K562 (cell line): ENCODE results near the gene TPCN1. TPM values are rescaled to one million over a fixed set of nuclear protein-coding genes. Genes with fewer than 3 reads are reported as not detected.

Experiments
- CEBPZ ChIP-seq: fragments of 150-350 bp; IDR thresholded peaks from 2 replicates; pipeline ENCODE4 v1.6.1; 2014; ENCODE audit warnings: low read depth, mild to moderate bottlenecking, low read length, borderline replicate concordance
- FOSL1 ChIP-seq: fragments of 200-800 bp; sonication (Bioruptor generic); conservative IDR thresholded peaks from 2 replicates; pipeline ENCODE4 v1.6.1; 2016; ENCODE audit warnings: missing genetic modification characterization, missing compliant biosample characterization
- HDAC8 ChIP-seq: fragments of 450-650 bp; IDR thresholded peaks from 2 replicates; pipeline ENCODE4 v1.6.1; 2016; ENCODE audit warnings: mild to moderate bottlenecking, missing genetic modification characterization, moderate library complexity, missing compliant biosample characterization
- IFI16 ChIP-seq: fragments of 250-450 bp; sonication (Bioruptor Pico); IDR thresholded peaks from 2 replicates; pipeline ENCODE4 v2.1.2; 2022; ENCODE audit warnings: mild to moderate bottlenecking, inconsistent platforms
- MAX ChIP-seq: sonication (generic); formaldehyde crosslinking; IDR thresholded peaks from 2 replicates; pipeline ENCODE4 v1.9.0; 2022; ENCODE audit warnings: mild to moderate bottlenecking, missing genetic modification reagents
- MEF2A ChIP-seq: IDR thresholded peaks from 2 replicates; pipeline ENCODE4 v1.6.1; 2011; ENCODE audit warnings: low read depth, mild to moderate bottlenecking, low read length, moderate library complexity; ENCODE audit not compliant: control insufficient read depth
- MTA1 ChIP-seq: fragments of 450-650 bp; IDR thresholded peaks from 2 replicates; pipeline ENCODE4 v1.6.1; 2017; ENCODE audit warnings: borderline replicate concordance
- NFIC ChIP-seq: fragments of 450-650 bp; IDR thresholded peaks from 2 replicates; pipeline ENCODE4 v1.6.1; 2017; ENCODE audit warnings: mild to moderate bottlenecking, inconsistent platforms
- POU5F1 ChIP-seq: fragments of 150-350 bp; IDR thresholded peaks from 2 replicates; pipeline ENCODE4 v1.6.1; 2014; ENCODE audit warnings: borderline replicate concordance, low read length, low read depth, mild to moderate bottlenecking; ENCODE audit not compliant: partially characterized antibody
- PRDM10 ChIP-seq: fragments of 450-650 bp; IDR thresholded peaks from 2 replicates; pipeline ENCODE4 v1.6.1; 2018; ENCODE audit not compliant: partially characterized antibody
- TAF9B ChIP-seq: fragments of 450-650 bp; IDR thresholded peaks from 2 replicates; pipeline ENCODE4 v1.6.1; 2018; ENCODE audit warnings: mild to moderate bottlenecking; ENCODE audit not compliant: partially characterized antibody
- ZBTB7A ChIP-seq: IDR thresholded peaks from 2 replicates; pipeline ENCODE4 v1.6.1; 2011; ENCODE audit warnings: low read depth, mild to moderate bottlenecking, low read length, moderate library complexity, borderline replicate concordance; ENCODE audit not compliant: control insufficient read depth
- ZSCAN32 ChIP-seq: fragments of 450-650 bp; formaldehyde crosslinking; IDR thresholded peaks from 2 replicates; pipeline ENCODE4 v1.4.0; 2020; ENCODE audit warnings: mild to moderate bottlenecking, moderate library complexity
- polyA plus RNA-seq, 8 experiments: library from polyadenylated mRNA; depleted of rRNA in 4 of 8; stranded (reverse) in 5 of 8; unstranded in 3 of 8; fragments of >200 nt; fragmentation: Nextera tagmentation in 2 of 8; fragmentation: Illumina TruSeq in 1 of 8; extraction: Ambion mirVana in 2 of 8; extraction: Trizol in 1 of 8; gene quantifications; 2 replicates each; pipeline versions ENCODE4 v1.2.1 to v1.2.3, GENCODE V29; 2011 to 2014; ENCODE audit warnings: inconsistent platforms in 1 of 8, missing spikeins in 1 of 8
- total RNA-seq, 7 experiments: library from RNA; depleted of rRNA in 6 of 7; stranded (reverse); fragments of >200 nt in 6 of 7; fragmentation: Illumina TruSeq in 2 of 7; extraction: Trizol in 2 of 7; gene quantifications; 2 replicates each; pipeline versions ENCODE4 v1.2.1 to v1.2.3, GENCODE V29; 2011 to 2021; ENCODE audit warnings: low replicate concordance in 1 of 7
- TF ChIP-seq, protein P1 (sequence below): IDR thresholded peaks from 2 replicates; pipeline ENCODE4 v1.6.1; 2011; ENCODE audit warnings: borderline replicate concordance, low read depth, mild to moderate bottlenecking, moderate library complexity, low read length; ENCODE audit not compliant: insufficient read depth, poor library complexity, severe bottlenecking
- TF ChIP-seq, protein P2 (sequence below): IDR thresholded peaks from 3 replicates; pipeline ENCODE4 v1.6.1; 2011; ENCODE audit warnings: borderline replicate concordance, mild to moderate bottlenecking, moderate library complexity; ENCODE audit not compliant: insufficient read length; ENCODE audit errors: extremely low read depth

The TPCN1 gene
- total and polyA plus RNA-seq, 9 of the 15 experiments (the other 6 are each of a cell fraction or from before 2014, with no cell fraction given): 0.80 to 23.8 (median 7.4) TPM

DNA sequence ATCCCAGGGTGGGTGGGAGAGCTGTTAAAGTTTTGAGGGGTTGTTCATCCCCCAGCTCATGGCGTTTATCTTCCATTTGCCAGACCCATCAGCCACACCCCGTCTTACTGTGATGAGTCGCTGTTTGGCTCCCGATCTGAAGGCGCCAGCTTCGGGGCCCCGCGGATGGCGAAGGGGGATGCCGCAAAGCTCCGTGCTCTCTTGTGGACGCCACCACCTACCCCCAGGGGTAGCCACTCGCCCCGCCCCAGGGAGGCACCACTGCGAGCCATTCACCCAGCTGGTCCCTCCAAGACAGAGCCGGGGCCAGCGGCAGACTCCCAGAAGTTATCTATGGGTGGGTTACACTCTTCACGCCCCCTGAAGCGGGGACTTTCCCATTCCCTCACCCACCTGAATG is 30.0 kb upstream of the TPCN1 start (continued):
- no peak for TF ChIP-seq TAF9B
- peak; percentile 47 for TF ChIP-seq PRDM10
- no peak for TF ChIP-seq ZSCAN32 (CRISPR knock-in tag)
- TF ChIP-seq MAX (CRISPR knock-in tag): no peak
- no peak for TF ChIP-seq CEBPZ
- no peak for TF ChIP-seq MEF2A
- no peak for TF ChIP-seq FOSL1 (tag)
- TF ChIP-seq, protein P1, sequence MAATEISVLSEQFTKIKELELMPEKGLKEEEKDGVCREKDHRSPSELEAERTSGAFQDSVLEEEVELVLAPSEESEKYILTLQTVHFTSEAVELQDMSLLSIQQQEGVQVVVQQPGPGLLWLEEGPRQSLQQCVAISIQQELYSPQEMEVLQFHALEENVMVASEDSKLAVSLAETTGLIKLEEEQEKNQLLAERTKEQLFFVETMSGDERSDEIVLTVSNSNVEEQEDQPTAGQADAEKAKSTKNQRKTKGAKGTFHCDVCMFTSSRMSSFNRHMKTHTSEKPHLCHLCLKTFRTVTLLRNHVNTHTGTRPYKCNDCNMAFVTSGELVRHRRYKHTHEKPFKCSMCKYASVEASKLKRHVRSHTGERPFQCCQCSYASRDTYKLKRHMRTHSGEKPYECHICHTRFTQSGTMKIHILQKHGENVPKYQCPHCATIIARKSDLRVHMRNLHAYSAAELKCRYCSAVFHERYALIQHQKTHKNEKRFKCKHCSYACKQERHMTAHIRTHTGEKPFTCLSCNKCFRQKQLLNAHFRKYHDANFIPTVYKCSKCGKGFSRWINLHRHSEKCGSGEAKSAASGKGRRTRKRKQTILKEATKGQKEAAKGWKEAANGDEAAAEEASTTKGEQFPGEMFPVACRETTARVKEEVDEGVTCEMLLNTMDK: no peak
- TF ChIP-seq MTA1: no peak
- TF ChIP-seq POU5F1: no peak
- TF ChIP-seq NFIC: 0 out of 2 replicates have a peak, but pooled peaks have one; percentile 16
- TF ChIP-seq, protein P2, sequence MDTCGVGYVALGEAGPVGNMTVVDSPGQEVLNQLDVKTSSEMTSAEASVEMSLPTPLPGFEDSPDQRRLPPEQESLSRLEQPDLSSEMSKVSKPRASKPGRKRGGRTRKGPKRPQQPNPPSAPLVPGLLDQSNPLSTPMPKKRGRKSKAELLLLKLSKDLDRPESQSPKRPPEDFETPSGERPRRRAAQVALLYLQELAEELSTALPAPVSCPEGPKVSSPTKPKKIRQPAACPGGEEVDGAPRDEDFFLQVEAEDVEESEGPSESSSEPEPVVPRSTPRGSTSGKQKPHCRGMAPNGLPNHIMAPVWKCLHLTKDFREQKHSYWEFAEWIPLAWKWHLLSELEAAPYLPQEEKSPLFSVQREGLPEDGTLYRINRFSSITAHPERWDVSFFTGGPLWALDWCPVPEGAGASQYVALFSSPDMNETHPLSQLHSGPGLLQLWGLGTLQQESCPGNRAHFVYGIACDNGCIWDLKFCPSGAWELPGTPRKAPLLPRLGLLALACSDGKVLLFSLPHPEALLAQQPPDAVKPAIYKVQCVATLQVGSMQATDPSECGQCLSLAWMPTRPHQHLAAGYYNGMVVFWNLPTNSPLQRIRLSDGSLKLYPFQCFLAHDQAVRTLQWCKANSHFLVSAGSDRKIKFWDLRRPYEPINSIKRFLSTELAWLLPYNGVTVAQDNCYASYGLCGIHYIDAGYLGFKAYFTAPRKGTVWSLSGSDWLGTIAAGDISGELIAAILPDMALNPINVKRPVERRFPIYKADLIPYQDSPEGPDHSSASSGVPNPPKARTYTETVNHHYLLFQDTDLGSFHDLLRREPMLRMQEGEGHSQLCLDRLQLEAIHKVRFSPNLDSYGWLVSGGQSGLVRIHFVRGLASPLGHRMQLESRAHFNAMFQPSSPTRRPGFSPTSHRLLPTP: no peak
- TF ChIP-seq ZBTB7A: peak; percentile 12; the same call in 1 of the 2 replicates
- TF ChIP-seq HDAC8 (tag): no peak
- no peak for TF ChIP-seq IFI16 (CRISPR knock-in tag)
